Ectodermal cell (in vitro differentiated cells): ENCODE results near the gene OSM.
A peak's percentile ranks its signal among the peaks of the same experiment; 100 is the strongest.

ENCODE experiments used
- H3K27ac ChIP-seq: 2 replicates; pipeline ENCODE4 v1.7.0; 2013; ENCODE audit warnings: mild to moderate bottlenecking, low read depth, low read length; ENCODE audit not compliant: insufficient read depth, poor library complexity, severe bottlenecking
- H3K27me3 ChIP-seq: 2 replicates; pipeline ENCODE4 v1.7.0; 2013; ENCODE audit warnings: mild to moderate bottlenecking, low read length; ENCODE audit not compliant: insufficient read depth, control insufficient read depth, poor library complexity, severe bottlenecking
- H3K36me3 ChIP-seq: one replicate; pipeline ENCODE4 v1.7.0; 2013; ENCODE audit warnings: low read length; ENCODE audit not compliant: control insufficient read depth, insufficient read depth
- H3K4me1 ChIP-seq: one replicate; pipeline ENCODE4 v1.7.0; 2013; ENCODE audit warnings: low read length; ENCODE audit not compliant: control insufficient read depth, insufficient read depth
- H3K4me3 ChIP-seq: 2 replicates; pipeline ENCODE4 v1.7.0; 2013; ENCODE audit warnings: low read depth, low read length, control low read depth; ENCODE audit not compliant: insufficient read depth
- H3K9me3 ChIP-seq: 2 replicates; pipeline ENCODE4 v1.7.0; 2013; ENCODE audit warnings: mild to moderate bottlenecking, low read length, moderate library complexity; ENCODE audit not compliant: control insufficient read depth
- WGBS, 2 experiments: methylation state at CpG; one replicate each; pipeline ENCODE4 v1.1.7; 2013; ENCODE audit warnings: missing lambda C conversion rate in 2 of 2; 5-methylcytosine and 5-hydroxymethylcytosine counted together

The OSM gene

DNA sequence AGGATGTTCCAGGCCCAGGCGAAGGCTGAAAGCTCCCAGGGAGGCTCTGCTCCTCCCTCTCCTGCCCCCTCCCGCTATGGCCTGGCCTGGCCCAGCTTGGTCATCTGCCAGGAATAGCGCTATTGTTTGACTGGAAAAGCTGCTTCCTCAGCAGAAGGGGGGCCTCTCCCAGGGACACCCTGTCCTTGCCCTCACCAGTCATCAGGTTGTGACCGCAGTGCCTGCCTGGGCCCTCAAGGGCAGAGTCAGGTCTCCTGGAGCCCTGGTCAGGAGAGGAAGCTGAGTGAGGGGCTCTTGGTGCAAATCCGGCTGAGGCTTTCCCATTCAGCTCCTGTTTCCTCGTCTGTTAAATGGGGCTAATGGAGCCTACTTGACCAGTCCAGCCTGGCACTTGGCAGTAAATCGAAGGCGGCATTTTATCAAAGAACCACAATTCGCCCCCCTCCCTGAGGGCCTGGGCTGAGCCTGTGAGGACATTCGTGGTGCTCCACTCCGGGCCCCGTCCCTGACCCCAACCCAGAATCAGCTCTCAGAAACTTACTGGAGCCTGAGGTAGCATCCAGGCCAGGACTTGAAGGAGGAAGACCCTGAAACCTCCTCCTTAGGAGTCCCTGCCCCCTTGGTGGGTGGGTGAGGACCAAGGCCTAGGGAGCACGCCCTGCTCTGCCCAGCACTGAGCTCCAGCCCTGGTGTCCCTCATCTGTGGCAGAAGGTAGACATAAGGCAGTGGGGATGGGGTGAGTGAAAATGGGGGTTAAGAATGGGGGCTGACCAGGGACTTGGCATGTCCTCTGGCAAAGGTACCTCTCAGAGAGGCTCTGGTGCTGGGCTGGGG is 24.6 kb upstream of the OSM start:
- 90 to 91% methylated on average over 13 of the region's 13 CpGs for WGBS, 2 experiments

GRCh38 chr22:30290342-30291057 is 23.8 kb upstream of the OSM start:
- Histone ChIP-seq H3K4me1 (peaks cover 11% of the 10 kb centered on the region), H3K27ac (no peak overlapping the region), H3K4me3 (peak overlapping the region; percentile 68), H3K9me3 (no peaks in the 10 kb centered on the region), H3K36me3 (no peaks in the 10 kb centered on the region), H3K27me3 (peaks cover 12% of the 10 kb centered on the region)
- WGBS, 2 experiments, result 70 to 79% methylated on average over 3 of the region's 3 CpGs

More for the DNA sequence above, 24.6 kb upstream of the OSM start:
- H3K36me3 ChIP-seq, result no peaks in the 10 kb centered on the region
- H3K27ac ChIP-seq, result no peak overlapping the region
- no peaks in the 10 kb centered on the region for H3K9me3 ChIP-seq
- H3K4me1 ChIP-seq, result peaks cover 11% of the 10 kb centered on the region
- H3K4me3 ChIP-seq, result no peak overlapping the region
- H3K27me3 ChIP-seq, result peaks cover 12% of the 10 kb centered on the region

GRCh38 chr22:30289980-30290313 is 23.3 kb upstream of the OSM start:
- WGBS, 2 experiments, result 9 to 10% methylated on average over 12 of the region's 12 CpGs
- no peaks in the 10 kb centered on the region for H3K9me3 ChIP-seq
- no peaks in the 10 kb centered on the region for H3K36me3 ChIP-seq
- H3K27ac ChIP-seq, result no peak overlapping the region
- H3K4me3 ChIP-seq, result peak overlapping the region; percentile 68
- H3K4me1 ChIP-seq, result peaks cover 11% of the 10 kb centered on the region
- peaks cover 12% of the 10 kb centered on the region for H3K27me3 ChIP-seq

GRCh38 chr22:30289141-30289979 is 22.7 kb upstream of the OSM start, which contains the start of gene CASTOR1:
Gene CASTOR1, minus strand, starts transcription at chr22:30289505. Its CDS starts 8 bp downstream, at chr22:30289497.
- Histone ChIP-seq H3K36me3 (no peaks in the 10 kb centered on the region), H3K4me1 (peaks cover 11% of the 10 kb centered on the region), H3K27ac (peak within 1 kb of the TSS; percentile 54), H3K27me3 (peaks cover 12% of the 10 kb centered on the region), H3K9me3 (no peaks in the 10 kb centered on the region), H3K4me3 (peak within 1 kb of the TSS; percentile 68)
- WGBS, 2 experiments, result 0% methylated on average over 85 of the region's 85 CpGs

- Histone ChIP-seq H3K27ac (no peak overlapping the region), H3K36me3 (no peaks in the 10 kb centered on the region), H3K4me3 (peak overlapping the region; percentile 68), H3K9me3 (no peaks in the 10 kb centered on the region), H3K4me1 (peaks cover 11% of the 10 kb centered on the region), H3K27me3 (peaks cover 12% of the 10 kb centered on the region)
- 27 to 28% methylated on average over 27 of the region's 27 CpGs for WGBS, 2 experiments
Observed at GRCh38 chr22:30288419-30289140, 21.9 kb upstream of the OSM start.

DNA sequence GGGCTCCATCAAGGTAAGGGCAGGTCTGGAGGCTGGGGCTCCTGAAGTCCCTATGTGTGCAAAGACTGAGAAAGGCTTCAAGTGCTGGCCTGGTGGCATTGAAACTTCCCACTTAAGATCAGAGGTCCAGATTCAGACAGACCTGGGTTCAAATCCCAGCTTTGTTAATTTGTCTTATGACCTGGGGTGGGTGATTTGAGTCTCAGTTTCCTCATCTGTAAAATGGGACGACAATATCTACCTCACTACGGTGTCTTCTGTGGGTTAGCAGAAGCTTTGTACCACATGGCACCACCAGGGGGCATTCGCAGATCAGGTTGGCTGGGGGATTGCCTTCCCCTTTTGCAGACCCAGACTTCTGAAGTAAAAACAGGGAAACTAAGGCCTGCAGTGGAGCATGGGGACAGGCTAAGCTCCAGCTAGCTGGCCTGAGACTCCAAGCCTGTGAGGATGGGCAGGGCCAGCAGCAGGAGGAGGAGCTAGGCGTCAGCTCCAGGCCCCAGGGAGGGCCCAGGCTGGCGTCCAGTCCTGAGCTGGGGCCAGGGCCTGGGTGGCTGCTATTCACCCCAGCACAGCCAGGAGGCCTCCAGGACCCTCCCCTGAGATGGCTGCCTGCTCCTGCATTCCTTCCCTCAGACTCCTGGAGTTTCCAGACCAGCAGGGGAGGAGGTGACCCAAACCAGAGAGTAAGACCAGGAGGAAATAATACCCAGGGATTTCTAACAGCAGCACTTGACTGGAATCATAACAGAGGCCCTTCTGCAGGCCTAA is 21.2 kb upstream of the OSM start:
- Histone ChIP-seq H3K27ac (no peak overlapping the region), H3K4me1 (peaks cover 11% of the 10 kb centered on the region), H3K36me3 (no peaks in the 10 kb centered on the region), H3K4me3 (no peak overlapping the region), H3K9me3 (no peaks in the 10 kb centered on the region), H3K27me3 (peaks cover 12% of the 10 kb centered on the region)
- WGBS, 2 experiments, result 27 to 29% methylated on average over 5 of the region's 5 CpGs

GRCh38 chr22:30286813-30287647 is 20.4 kb upstream of the OSM start:
- no peak overlapping the region for H3K27ac ChIP-seq
- no peaks in the 10 kb centered on the region for H3K9me3 ChIP-seq
- H3K27me3 ChIP-seq, result peaks cover 12% of the 10 kb centered on the region
- WGBS, 2 experiments, result 69% methylated on average over 31 of the region's 31 CpGs
- peaks cover 11% of the 10 kb centered on the region for H3K4me1 ChIP-seq
- no peaks in the 10 kb centered on the region for H3K36me3 ChIP-seq
- H3K4me3 ChIP-seq, result no peak overlapping the region

GRCh38 chr22:30286331-30286730 is 19.7 kb upstream of the OSM start:
- H3K27ac ChIP-seq, result no peak overlapping the region
- no peaks in the 10 kb centered on the region for H3K9me3 ChIP-seq
- H3K36me3 ChIP-seq, result no peaks in the 10 kb centered on the region
- peaks cover 11% of the 10 kb centered on the region for H3K4me1 ChIP-seq
- H3K27me3 ChIP-seq, result peaks cover 12% of the 10 kb centered on the region
- 91 to 92% methylated on average over 5 of the region's 5 CpGs for WGBS, 2 experiments
- H3K4me3 ChIP-seq, result no peak overlapping the region
